H1 (cell line): ENCODE measurements around the gene ZSCAN16. TPM values are rescaled to one million over a fixed set of nuclear protein-coding genes. Genes with fewer than 3 reads are reported as not detected.

Source experiments
- ASH2L ChIP-seq: fragments of 200-600, 300-600 bp; sonication (generic); IDR thresholded peaks from one replicate; pipeline ENCODE4 v1.7.1; 2017; ENCODE audit warnings: low read length
- BCL11A ChIP-seq, 2 experiments: IDR thresholded peaks; one replicate each; pipeline ENCODE4 v1.6.1; 2011; ENCODE audit warnings: low read depth in 2 of 2, low read length in 2 of 2, mild to moderate bottlenecking in 2 of 2
- BRCA1 ChIP-seq: IDR thresholded peaks from 2 replicates; pipeline ENCODE4 v1.6.1; 2012; ENCODE audit warnings: low read depth, low read length, improper control_type of control experiment
- CBX8 ChIP-seq: fragments of 300-800, 300-1000 bp; sonication (generic); IDR thresholded peaks from 2 replicates; pipeline ENCODE4 v1.7.1; 2016; ENCODE audit warnings: low read depth, low read length, borderline replicate concordance
- CEBPB ChIP-seq: IDR thresholded peaks from 2 replicates; pipeline ENCODE4 v1.6.1; 2012; ENCODE audit warnings: low read depth, low read length
- CHD1 ChIP-seq: IDR thresholded peaks from 2 replicates; pipeline ENCODE4 v1.6.1; 2012; ENCODE audit warnings: low read depth, low read length, improper control_type of control experiment
- CHD2 ChIP-seq: IDR thresholded peaks from 2 replicates; pipeline ENCODE4 v1.6.1; 2012; ENCODE audit warnings: low read length, improper control_type of control experiment
- CREB1 ChIP-seq: IDR thresholded peaks from 2 replicates; pipeline ENCODE4 v1.6.1; 2012; ENCODE audit warnings: inconsistent platforms
- EP300 ChIP-seq, 2 experiments: IDR thresholded peaks; 1 replicate in 1 of 2; 2 replicates in 1 of 2; pipeline ENCODE4 v1.6.1; 2011 to 2012; ENCODE audit warnings: low read depth in 2 of 2, low read length in 2 of 2, mild to moderate bottlenecking in 2 of 2, borderline replicate concordance in 1 of 2, inconsistent platforms in 1 of 2, moderate library complexity in 1 of 2
- FOSL1 ChIP-seq: IDR thresholded peaks from 2 replicates; pipeline ENCODE4 v1.6.1; 2011; ENCODE audit warnings: mild to moderate bottlenecking, low read depth, low read length, moderate library complexity; ENCODE audit not compliant: insufficient read depth
- HDAC2 ChIP-seq, 2 experiments: fragments of 300-600 bp in 1 of 2; sonication (generic) in 1 of 2; IDR thresholded peaks; 2 replicates each; pipeline ENCODE4 v1.6.1; 2011 to 2012; ENCODE audit warnings: low read depth in 2 of 2, low read length in 2 of 2, mild to moderate bottlenecking in 2 of 2, moderate library complexity in 2 of 2, borderline replicate concordance in 1 of 2, inconsistent platforms in 1 of 2
- HDAC6 ChIP-seq: IDR thresholded peaks from one replicate; pipeline ENCODE4 v1.7.1; 2012; ENCODE audit warnings: low read depth, mild to moderate bottlenecking, inconsistent platforms, low read length, moderate library complexity
- JUN ChIP-seq: IDR thresholded peaks from 2 replicates; pipeline ENCODE4 v1.6.1; 2011; ENCODE audit warnings: low read depth, mild to moderate bottlenecking, improper control_type of control experiment, low read length
- JUND ChIP-seq: IDR thresholded peaks from 2 replicates; pipeline ENCODE4 v1.6.1; 2011; ENCODE audit warnings: mild to moderate bottlenecking, improper control_type of control experiment, low read length
- NANOG ChIP-seq: IDR thresholded peaks from 2 replicates; pipeline ENCODE4 v1.6.1; 2011; ENCODE audit warnings: low read length, low read depth, mild to moderate bottlenecking, inconsistent platforms; ENCODE audit not compliant: insufficient read depth, poor library complexity, severe bottlenecking
- POLR2A ChIP-seq, 2 experiments: IDR thresholded peaks; 1 replicate in 1 of 2; 2 replicates in 1 of 2; pipeline ENCODE4 v1.6.1; 2011; ENCODE audit warnings: low read depth in 2 of 2, low read length in 2 of 2, mild to moderate bottlenecking in 2 of 2; ENCODE audit errors: control extremely low read depth in 1 of 2
- POU5F1 ChIP-seq: IDR thresholded peaks from 2 replicates; pipeline ENCODE4 v1.6.1; 2011; ENCODE audit warnings: low read depth, mild to moderate bottlenecking, low read length, moderate library complexity
- RBBP5 ChIP-seq: IDR thresholded peaks from 2 replicates; pipeline ENCODE4 v1.7.1; 2012; ENCODE audit warnings: low read depth, mild to moderate bottlenecking, inconsistent platforms, low read length, moderate library complexity, borderline replicate concordance
- RFX5 ChIP-seq: IDR thresholded peaks from 2 replicates; pipeline ENCODE4 v1.6.1; 2011; ENCODE audit warnings: low read depth, low read length, improper control_type of control experiment, borderline replicate concordance
- RXRA ChIP-seq: IDR thresholded peaks from 2 replicates; pipeline ENCODE4 v1.6.1; 2011; ENCODE audit warnings: low read depth, mild to moderate bottlenecking, low read length, moderate library complexity; ENCODE audit not compliant: insufficient read depth
- SAP30 ChIP-seq: fragments of 300-600 bp; sonication (generic); IDR thresholded peaks from 2 replicates; pipeline ENCODE4 v1.7.1; 2012; ENCODE audit warnings: low read length, moderate library complexity, mild to moderate bottlenecking, inconsistent platforms; ENCODE audit not compliant: insufficient read depth, insufficient replicate concordance
- TAF1 ChIP-seq: IDR thresholded peaks from 2 replicates; pipeline ENCODE4 v1.6.1; 2011; ENCODE audit warnings: mild to moderate bottlenecking, low read depth, low read length
- polyA plus RNA-seq, 7 experiments: library from polyadenylated mRNA; depleted of rRNA in 3 of 7; stranded (reverse) in 5 of 7; unstranded in 2 of 7; fragments of >200 nt in 5 of 7; fragments of 200-250 nt in 2 of 7; gene quantifications; 1 replicate in 5 of 7; 2 replicates in 1 of 7; 4 replicates in 1 of 7; pipeline versions ENCODE4 v1.2.1 to v1.2.3, GENCODE V29; 2011 to 2013; ENCODE audit warnings: missing spikeins in 2 of 7, mixed read lengths in 2 of 7
- total RNA-seq: library from RNA; stranded (reverse); fragmentation: NEBNext Ultra II Directional; extraction: Animal tissue kit (Norgen Biotek cat#: 25700); gene quantifications from 2 replicates; pipeline ENCODE4 v1.2.1, GENCODE V29; 2021
- TF ChIP-seq, protein P1 (sequence below): IDR thresholded peaks from 2 replicates; pipeline ENCODE4 v1.6.1; 2011; ENCODE audit warnings: low read length, improper control_type of control experiment

The ZSCAN16 gene
- total and polyA plus RNA-seq, 2 of the 8 experiments (the other 6 are each of a cell fraction or from before 2014, with no cell fraction given): 3.6 to 9.4 TPM

DNA sequence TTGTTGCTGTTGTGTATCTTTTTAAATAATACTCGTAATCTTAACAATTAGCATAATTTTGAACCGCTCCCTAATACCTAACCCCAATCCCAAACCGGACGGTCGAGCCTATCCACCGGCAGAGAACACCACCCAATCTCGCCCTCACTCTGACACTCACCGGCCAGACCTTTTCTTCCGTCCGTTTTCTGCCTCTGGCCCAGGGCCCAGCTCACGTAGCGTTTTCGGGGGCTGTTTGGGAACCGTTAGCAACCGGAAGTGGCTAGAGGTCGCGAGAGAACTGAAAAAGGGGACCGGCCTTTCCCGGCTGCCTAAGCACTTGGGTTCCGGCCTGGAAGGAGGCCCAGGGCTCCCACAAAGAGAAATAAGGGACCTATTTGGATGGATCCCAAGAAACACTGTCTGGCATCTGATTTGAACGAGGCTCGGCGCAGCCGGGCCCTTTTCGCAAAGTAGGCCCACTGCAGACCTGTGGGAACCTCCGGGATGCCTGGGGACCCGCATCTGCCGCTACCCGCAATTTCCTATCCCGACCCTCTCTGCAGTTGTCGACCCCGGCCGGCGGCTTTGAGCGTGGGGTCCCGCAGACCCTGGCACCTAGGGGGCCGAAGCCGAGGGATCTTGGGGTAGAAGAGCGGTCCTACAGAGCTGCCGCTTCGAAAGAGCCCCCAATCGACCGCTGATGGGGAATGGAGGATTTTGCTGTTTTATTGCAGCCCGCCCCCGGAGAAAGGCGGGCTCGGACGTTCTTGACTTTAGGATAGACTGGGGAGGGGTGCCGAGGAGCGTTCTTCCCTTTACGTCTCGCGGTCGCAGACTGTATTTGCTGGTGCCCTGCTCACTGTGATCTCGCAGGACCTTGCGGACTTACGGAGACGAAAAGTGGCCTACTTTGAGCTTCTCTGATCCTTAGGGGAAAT lies 12.4 kb downstream of the ZSCAN16 start (continued):
- TF ChIP-seq POLR2A (IDR thresholded peaks at IDR 0.05; ENCODE audit: control extremely low read depth in 1 of 2, low read depth in 2 of 2, low read length in 2 of 2) (peak; percentile 62 to 67), HDAC2 (IDR thresholded peaks at IDR 0.05; ENCODE audit: borderline replicate concordance in 1 of 2, low read depth in 2 of 2, low read length in 2 of 2) (peak; percentile 96 to 99), EP300 (IDR thresholded peaks at IDR 0.05; ENCODE audit: borderline replicate concordance in 1 of 2, low read depth in 2 of 2, low read length in 2 of 2) (peak in 1 of 2 experiments; percentile 49; a peak in 1 of 3 replicates), HDAC6 (no peak), NANOG (no peak), JUND (no peak; the same call in 1 of the 2 replicates), SAP30 (peak; percentile 42), JUN (0 out of 2 replicates have a peak, but pooled peaks have one; percentile 18), TAF1 (peak; percentile 95), RBBP5 (no peak), CBX8 (no peak), BCL11A (IDR thresholded peaks at IDR 0.05; ENCODE audit: low read depth in 2 of 2, low read length in 2 of 2) (no peak), POU5F1 (peak; percentile 61; the same call in 1 of the 2 replicates), RFX5 (no peak), ASH2L (peak; percentile 94), BRCA1 (no peak), CEBPB (no peak), CHD1 (no peak), CHD2 (peak; percentile 38; the same call in 1 of the 2 replicates), RXRA (no peak), FOSL1 (no peak), CREB1 (peak; percentile 53; the same call in 1 of the 2 replicates)
- TF ChIP-seq, protein P1, sequence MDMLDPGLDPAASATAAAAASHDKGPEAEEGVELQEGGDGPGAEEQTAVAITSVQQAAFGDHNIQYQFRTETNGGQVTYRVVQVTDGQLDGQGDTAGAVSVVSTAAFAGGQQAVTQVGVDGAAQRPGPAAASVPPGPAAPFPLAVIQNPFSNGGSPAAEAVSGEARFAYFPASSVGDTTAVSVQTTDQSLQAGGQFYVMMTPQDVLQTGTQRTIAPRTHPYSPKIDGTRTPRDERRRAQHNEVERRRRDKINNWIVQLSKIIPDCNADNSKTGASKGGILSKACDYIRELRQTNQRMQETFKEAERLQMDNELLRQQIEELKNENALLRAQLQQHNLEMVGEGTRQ: no peak
